GM20000 (cell line): ENCODE measurements around the gene TPBGL.

Source experiments
- DNase-seq: peaks from one replicate; pipeline ENCODE4 v3.0.0; 2012; ENCODE audit warnings: low spot score
- CTCF ChIP-seq: IDR thresholded peaks from 2 replicates; pipeline ENCODE4 v1.5.1; 2012; ENCODE audit warnings: mild to moderate bottlenecking, control low read depth; ENCODE audit errors: extremely low read depth, missing control alignments

The TPBGL gene, protein sequence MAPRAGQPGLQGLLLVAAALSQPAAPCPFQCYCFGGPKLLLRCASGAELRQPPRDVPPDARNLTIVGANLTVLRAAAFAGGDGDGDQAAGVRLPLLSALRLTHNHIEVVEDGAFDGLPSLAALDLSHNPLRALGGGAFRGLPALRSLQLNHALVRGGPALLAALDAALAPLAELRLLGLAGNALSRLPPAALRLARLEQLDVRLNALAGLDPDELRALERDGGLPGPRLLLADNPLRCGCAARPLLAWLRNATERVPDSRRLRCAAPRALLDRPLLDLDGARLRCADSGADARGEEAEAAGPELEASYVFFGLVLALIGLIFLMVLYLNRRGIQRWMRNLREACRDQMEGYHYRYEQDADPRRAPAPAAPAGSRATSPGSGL

DNA sequence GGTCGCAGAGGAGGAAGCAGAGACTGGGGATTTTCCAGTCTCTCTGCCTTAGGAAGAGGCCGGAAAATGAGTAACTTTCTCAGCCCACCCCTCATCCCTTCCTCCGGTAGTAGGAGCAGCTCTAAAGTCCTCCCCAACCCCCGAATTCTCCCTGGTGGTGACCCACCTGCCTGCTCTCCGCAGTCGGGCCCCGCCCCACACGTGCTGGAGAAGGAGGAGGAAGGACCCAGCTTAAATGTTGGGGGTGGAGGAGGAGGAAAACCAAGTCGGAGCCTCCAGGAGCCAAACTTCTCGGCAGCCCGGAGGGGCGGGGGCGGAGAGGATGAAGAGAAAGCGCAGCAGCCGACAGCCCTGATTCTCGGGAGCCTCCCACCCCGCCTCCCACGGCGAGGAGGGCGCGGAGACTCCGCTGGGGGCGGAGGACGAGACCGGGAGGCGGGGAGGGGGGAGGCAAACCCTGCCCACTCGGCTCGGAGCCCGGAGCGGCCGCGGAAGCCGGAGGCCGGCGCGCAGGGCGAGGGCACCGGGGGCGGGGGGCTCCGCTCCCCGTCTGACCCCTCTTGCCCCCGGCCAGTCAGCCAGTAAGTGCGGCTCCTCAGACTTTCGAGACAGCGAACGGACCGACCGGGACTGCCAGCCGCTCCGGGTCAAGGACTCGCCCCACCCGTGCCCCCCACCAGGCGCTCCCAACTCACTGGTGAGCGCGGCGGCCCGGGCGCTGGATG is at the start of gene TPBGL:
TPBGL (plus strand) TSS at position 464 of the 725 bp plus-strand sequence. CDS start 276 bp downstream, outside the sequence.
- TF ChIP-seq CTCF, result no peak

DNA sequence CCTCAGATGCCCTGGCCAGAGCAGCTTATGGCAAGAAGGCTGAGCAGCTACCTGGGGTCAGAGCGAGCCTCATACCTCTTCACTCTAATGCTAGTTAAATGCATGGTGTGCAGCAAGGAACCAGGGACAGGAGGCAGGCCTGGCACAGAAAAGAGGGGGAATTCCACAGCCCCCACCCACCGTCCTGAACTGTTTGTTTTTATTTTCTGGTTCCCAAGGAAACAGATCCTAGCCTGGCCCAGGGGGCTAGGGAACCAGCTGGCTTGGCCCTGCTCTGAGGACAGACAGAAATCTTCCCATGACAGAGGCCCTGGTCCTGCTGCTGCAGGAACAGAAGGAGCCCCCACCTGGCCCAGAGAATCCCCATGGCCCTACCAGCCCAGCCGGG is 49.2 kb upstream of the TPBGL start:
- TF ChIP-seq CTCF, result no peak
- DNase-seq, result no peak

More for the DNA sequence above, at the start of gene TPBGL:
- peak; percentile 59 for DNase-seq

GRCh38 chr11:75193271-75193670 is 47.3 kb upstream of the TPBGL start:
- no peak for TF ChIP-seq CTCF
- DNase-seq, result no peak

DNA sequence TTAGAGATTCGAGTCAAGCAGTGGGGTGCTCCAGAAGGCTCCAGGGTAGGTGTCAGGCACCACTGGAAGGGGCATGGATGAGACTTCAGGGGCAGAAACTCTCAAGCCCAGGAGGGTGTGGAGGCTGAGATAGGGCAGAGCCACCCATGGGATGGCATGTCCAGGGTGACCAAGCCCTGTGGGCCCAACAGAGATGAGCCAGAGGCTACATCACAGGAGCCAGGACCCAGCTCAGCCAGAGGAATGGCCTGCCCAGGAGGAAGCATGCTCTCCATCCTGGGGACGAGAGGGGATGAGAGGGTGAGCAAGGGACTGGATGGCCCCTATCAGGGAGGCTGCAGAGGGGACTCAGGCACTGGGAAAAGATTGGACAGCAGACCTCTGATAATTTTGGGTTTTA is 46.9 kb upstream of the TPBGL start:
- no peak for TF ChIP-seq CTCF
- DNase-seq, result no peak

GRCh38 chr11:75194147-75194546 is 46.4 kb upstream of the TPBGL start:
- no peak for TF ChIP-seq CTCF
- no peak for DNase-seq

DNA sequence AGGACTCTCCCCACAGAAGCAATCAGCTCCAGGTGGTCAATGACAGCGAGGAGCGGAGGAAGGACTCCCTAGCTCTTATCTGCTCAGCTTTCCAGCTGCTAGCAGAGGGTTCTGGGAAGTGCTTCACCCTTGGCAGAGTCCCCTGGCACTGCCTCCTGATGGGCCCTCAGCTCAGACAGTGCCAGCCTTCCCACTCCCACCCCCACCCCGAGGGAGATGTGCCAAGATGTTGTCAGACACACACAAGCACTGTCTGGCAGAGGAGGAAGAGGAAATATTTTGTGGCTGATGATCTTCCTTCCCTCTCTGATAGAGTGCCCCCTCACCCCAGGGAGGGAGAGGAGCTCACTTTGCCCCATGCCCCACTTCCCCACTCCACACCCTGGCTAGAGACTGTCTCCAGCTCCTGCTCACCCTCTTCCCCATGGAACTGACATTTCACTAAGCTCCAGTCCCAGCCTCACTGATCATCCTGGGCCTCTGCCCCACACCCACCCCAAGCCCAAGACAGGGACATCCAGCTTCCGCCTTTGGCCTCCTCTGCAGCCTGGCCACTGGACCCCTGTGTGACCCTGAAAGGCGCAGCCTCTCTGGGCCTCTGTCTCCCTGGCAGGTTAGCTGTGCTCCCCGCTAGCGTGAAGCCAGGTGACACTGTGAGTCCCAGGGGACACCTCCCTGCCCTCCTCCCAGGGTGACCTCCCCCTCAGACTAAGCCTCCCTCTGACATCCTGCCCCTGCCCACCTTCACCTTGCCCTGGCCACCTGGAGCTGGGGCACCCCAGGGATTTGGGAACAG is 45.2 kb upstream of the TPBGL start:
- TF ChIP-seq CTCF, result no peak
- DNase-seq, result no peak
